HG02642 (cell line): ENCODE data around the gene JDP2.
A peak's percentile ranks its signal among the peaks of the same experiment; 100 is the strongest.

ENCODE experiments used
- ATAC-seq: cut with Tn5 transposase; IDR thresholded peaks from one replicate; pipeline ENCODE4 v1.9.1; 2021; ENCODE audit warnings: mild to moderate bottlenecking; ENCODE audit not compliant: unreplicated experiment, poor library complexity

The JDP2 gene

GRCh38 chr14:75476274-75476995 is 48.6 kb downstream of the JDP2 start:
- no peak for ATAC-seq

DNA sequence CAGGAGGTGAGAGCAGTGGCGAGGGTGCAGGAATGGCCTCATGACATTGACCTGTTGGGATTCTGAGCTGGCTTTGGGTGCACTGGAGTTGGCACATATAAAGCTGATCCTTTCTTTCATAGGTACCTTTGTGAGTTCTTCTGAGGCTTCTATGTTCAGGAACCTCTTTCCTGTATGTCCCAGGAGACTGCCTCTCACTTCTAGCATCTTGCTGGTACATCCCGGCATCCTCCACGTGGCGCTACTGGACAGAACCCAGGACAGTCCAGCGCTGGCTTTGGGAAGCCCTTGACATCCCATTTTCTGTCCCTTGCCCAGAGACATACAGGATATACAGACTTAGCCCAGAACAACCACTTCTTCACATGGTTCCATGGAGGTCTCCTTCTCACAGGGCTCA is 50.1 kb downstream of the JDP2 start:
- ATAC-seq: no peak

- ATAC-seq: peak; percentile 55
These were observed 52.2 kb downstream of the JDP2 start for GRCh38 chr14:75479770-75480600.

- ATAC-seq: no peak
These were observed 54.5 kb downstream of the JDP2 start for GRCh38 chr14:75482366-75482765.

GRCh38 chr14:75484711-75485429 is 57.0 kb downstream of the JDP2 start:
- no peak for ATAC-seq

- ATAC-seq: no peak
These were observed 58.5 kb downstream of the JDP2 start for GRCh38 chr14:75486318-75486717.

DNA sequence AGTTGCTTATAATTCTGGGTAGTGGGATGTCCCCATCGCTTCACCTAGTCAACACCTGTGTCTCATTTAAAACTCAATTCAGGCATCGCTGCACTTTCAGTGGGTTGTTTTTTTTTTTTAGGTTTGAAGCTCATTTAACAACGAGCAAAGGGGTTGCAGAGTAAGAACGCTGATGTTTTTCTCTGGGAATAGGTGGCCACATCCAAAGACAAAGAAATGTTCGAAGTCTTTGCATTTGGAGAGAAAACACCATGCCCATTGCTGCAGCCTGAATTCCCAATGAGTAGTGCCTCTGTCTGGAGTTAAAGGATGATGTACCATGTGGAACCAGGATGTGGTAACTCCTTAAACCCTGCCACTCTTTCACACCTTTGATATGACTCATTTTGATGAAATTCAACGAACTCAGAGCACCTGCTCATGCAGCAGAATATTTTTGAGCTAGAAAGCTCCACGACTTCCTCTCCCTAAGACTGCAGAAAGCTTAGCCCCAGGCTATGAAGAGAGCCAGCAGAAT is 59.4 kb downstream of the JDP2 start:
- peak; percentile 57 for ATAC-seq

DNA sequence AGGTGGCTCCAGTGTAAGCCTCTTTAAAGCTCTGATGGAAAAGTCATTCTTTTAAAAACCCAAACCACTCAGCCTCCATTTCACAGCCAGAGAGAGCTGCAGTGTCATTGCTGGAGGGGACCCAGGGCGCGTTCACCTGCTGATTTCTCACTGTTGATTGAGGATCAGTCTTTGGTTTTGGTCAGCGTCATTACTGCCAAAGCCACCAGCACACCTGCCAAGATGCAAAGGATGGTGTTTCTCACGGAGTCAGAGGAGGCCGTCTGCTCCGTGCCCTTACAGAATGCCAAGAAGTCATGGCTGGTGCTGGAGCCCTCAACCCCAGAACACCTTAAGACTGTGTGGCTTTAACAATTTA is 61.6 kb downstream of the JDP2 start:
- no peak for ATAC-seq

GRCh38 chr14:75491376-75491978 is 63.7 kb downstream of the JDP2 start:
- ATAC-seq: no peak

DNA sequence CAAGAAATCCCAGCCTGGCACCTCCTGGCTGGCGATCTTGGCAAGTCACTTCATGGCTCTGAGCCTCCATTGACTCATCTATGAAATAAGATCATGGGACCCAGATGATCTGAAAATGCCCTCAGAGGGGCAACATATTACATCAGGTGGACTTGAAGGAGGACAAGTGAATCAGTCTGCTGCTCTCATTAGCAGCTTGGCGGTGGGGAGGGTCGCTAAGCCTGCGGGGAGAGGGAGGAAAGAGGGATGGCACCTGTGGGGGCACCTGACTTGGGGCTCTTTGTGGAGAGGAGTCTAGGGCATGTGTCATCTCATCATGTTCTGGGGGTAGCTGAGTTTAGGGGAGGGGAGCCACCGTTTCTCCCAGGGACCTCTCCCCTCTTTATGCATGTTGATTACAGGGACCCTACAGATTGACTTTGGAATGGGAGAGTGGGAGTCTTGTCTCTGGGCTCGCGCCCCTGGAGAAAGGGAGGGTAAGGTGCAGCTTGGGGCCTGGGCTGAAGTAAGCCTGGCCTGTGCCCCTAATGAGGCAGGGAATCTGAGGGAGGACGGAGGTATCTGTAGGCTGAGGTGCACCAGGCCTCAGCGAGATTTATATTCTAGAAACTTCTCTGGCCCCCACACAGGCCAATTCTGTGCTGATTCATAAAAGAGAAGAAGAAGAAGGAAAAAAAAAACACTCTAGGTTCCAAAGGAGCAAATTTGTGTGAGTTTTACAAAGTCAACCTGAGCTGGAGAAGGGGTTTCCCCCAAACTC is 65.2 kb downstream of the JDP2 start:
- no peak for ATAC-seq

DNA sequence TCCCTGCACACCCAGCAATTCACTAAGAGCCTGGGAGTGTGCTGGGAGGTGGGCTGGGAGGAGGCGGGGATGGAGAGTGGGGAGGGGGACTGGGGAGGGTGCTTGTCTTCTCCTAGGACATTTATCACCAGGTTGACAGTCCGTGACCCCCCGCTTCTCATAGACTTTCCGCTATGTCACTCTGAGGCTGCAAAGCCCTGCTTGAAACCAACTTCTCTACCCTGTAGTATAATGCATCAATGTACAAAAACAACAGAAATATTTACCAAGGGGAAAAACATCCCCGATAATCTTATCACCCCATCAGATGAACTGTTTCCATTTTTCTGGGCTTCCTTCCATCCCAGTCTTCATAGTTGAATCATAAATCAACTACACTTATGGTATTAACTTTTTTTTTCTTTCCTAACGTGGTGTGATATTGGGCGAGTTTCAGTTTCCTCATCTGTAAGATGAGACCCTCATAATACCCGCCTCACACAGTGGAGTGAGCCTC is 65.8 kb downstream of the JDP2 start:
- ATAC-seq: no peak

DNA sequence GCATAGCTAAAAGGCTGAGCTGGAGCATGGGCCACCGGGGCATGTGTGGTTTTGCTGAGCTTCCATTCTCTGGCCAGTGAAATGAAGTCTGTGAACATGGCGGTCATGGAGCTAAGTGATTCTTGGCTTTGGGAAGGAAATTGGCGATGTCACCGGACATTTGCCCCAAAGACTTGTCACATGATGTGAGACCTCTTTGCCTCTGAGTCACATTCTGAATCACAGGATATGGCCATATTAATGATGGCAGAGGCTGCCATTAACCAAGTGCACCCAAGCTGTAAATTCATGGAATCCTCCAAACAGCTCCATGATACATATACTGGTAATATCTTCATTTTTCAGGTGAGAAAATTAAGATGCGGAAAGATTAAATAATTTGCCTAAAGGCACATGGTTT is 67.1 kb downstream of the JDP2 start:
- no peak for ATAC-seq

DNA sequence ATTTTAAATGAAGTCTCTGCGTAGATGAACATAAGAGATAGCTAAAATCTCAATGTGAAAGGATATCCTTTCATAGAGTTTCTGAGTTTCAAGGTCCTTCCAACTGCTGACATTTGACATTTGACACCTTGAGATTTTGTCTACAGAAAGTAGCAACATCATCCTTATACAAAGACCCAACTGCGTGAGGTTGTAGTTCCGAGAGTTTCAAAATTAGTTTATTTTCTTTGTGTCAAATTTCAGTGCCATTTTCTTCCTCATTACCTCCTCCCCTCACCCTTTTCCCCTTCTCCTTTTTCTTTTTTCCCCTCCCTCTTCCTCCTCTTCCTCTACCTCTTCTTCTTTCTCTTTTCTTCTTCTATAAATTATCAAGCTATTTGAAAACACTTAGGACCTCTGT is 67.6 kb downstream of the JDP2 start:
- ATAC-seq: no peak

GRCh38 chr14:75495882-75496281 is 68.1 kb downstream of the JDP2 start:
- ATAC-seq: no peak

DNA sequence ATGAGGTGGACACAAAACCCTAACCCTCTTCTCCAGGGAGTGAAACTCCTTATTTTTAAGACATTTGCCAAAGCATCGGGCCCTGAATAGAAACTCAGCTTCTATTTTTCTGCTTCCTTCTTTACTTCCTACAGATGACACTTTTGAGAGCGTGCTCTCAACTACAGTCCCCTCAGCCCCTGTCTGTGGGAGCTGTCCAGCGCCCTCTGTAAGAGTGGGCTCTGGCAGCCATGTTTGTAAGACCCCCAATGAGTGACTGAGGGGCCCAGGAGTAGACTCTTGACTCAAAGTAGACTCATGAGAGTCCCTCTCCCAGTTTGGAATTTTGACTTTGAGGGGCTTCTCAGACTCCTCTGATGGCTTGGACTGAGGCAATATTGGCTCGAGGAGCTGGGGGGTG is 68.9 kb downstream of the JDP2 start:
- ATAC-seq: no peak

- peak; percentile 48 for ATAC-seq
These were observed 69.4 kb downstream of the JDP2 start for GRCh38 chr14:75497191-75497590.

DNA sequence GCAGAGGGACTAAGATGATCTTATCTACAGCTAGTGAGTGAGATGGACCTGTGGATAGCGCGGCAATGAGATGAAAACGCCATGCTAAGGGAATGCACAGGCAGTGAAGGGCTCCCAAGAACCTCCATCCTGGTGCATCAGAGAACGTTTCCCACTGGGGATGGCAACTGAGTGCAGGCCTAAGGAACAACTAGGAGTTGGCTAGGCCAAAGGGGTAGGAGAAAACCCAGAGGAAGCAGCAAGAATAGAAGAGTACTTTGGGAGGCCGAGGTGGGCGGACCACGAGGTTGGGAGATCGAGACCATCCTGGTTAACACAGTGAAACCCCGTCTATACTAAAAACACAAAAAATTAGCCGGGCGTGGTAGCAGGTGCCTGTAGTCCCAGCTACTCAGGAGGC is 69.9 kb downstream of the JDP2 start:
- ATAC-seq: no peak

DNA sequence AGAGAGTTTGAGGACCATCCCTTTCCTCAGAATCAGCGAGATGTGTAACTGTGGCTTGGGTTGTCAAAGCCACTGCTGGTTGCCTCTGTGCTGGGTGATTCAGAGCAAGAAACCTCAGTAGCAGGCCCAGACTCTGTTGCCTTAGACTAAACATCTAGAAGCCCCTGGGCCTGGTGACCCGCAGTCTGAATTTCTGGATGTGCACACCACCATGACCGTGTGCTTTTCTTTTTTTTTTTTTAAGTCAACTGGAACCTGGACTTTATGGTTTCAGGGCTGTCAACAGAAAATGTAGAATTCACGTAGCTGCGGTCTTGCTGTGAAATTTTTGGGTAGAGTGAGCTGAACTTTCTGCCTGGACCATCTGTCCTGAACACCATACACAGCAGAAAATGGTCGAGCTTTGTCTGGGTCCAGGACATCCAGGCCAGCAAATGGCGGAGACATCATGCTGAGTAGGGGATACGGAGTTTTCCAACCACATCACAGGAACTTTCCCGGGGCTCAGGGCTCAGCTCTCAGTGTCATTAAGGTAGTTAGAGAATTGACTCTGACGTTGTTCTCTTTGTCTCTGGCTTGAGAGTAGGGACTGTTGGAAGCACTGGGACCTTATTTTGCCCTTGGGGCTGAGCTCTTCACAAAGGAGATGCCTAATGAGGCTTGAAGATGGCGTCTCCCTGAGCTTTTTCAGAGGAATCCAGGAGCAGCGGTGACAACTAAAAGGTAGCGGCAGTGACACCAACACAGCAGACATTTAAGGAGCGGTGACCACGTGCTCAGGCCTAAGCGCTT is 71.5 kb downstream of the JDP2 start:
- ATAC-seq: peak; percentile 64

DNA sequence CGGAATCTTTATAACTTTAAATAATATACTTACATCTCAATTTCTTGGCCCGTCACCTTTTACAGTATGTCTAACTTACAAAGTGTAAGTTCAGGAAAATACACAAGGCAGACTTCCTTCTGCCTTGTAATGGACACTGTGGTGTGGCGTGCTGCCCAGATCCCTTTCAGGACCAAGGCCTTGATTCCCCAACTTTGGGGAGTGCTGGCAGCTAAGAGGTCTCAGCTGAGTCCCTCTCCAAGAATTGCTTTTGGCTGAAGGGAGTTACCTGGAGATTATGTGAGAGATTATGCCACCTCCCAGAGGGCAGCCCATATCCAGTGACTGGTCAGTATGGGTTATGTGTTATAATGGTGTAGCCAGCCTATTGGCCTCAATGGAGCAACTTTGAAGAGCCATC is 73.3 kb downstream of the JDP2 start:
- no peak for ATAC-seq
